NCI-H2081 treated with DMSO at 0.1 percent for 48 hours (cell line): Measurements from ENCODE around the gene TSPAN16.
A peak's percentile ranks its signal among the peaks of the same experiment; 100 is the strongest.
"Not testable (repeated sequence)": the region's sequence is repeated elsewhere in the genome, so short reads cannot be mapped to it uniquely, and the experiment has no call there.

ENCODE experiments used
- DNase-seq: peaks from one replicate; lab custom pipeline; 2025; lab: John Stamatoyannopoulos, UW

The TSPAN16 gene

GRCh38 chr19:11346104-11346940, 50.4 kb downstream of the TSPAN16 start, which contains the start of the genes CCDC159 and TMEM205:
Gene CCDC159, plus strand, starts transcription at chr19:11346519. Its CDS starts 88 bp downstream, at chr19:11346607.
Gene TMEM205, minus strand, starts transcription at chr19:11346268. Its CDS starts 649 bp downstream, at chr19:11345619.
- DNase-seq = peak; percentile 89

- DNase-seq = no peak
These were observed 51.6 kb downstream of the TSPAN16 start for GRCh38 chr19:11347546-11348039.

- no peak for DNase-seq
These were observed 53.2 kb downstream of the TSPAN16 start for GRCh38 chr19:11349171-11349570.

- DNase-seq = not testable (repeated sequence)
These were observed 58.1 kb downstream of the TSPAN16 start for GRCh38 chr19:11354102-11354501.

GRCh38 chr19:11355160-11356073, 59.5 kb downstream of the TSPAN16 start, which contains the start of gene PLPPR2:
Gene PLPPR2, plus strand, starts transcription at chr19:11355432. Its CDS starts 2,242 bp downstream, at chr19:11357674.
- DNase-seq = peak; percentile 29

GRCh38 chr19:11356074-11356397, 60.1 kb downstream of the TSPAN16 start:
- no peak for DNase-seq

- DNase-seq = no peak
These were observed 61.0 kb downstream of the TSPAN16 start for GRCh38 chr19:11356676-11357550.

- DNase-seq = no peak
These were observed 63.5 kb downstream of the TSPAN16 start for GRCh38 chr19:11359421-11359820.

- no peak for DNase-seq
These were observed 65.2 kb downstream of the TSPAN16 start for GRCh38 chr19:11361037-11361770.

GRCh38 chr19:11361771-11362731, 66.1 kb downstream of the TSPAN16 start:
- DNase-seq = no peak

- DNase-seq = no peak
These were observed 67.9 kb downstream of the TSPAN16 start for GRCh38 chr19:11363881-11364280.

GRCh38 chr19:11364296-11364904, 68.4 kb downstream of the TSPAN16 start:
- no peak for DNase-seq

- no peak for DNase-seq
These were observed 69.0 kb downstream of the TSPAN16 start for GRCh38 chr19:11364935-11365334.
